Stimulated activated CD8-positive, alpha-beta memory T cell treated with anti-CD3 and anti-CD28 coated beads, Interleukin-15, amount 100 ng/mL, for 4 hours (primary cell): Measurements from ENCODE around the gene RNH1.
"Not testable (repeated sequence)": the region's sequence is repeated elsewhere in the genome, so short reads cannot be mapped to it uniquely, and the experiment has no call there.

Experiments used
- DNase-seq, 2 donors: peaks; one replicate each; pipeline ENCODE4 v3.0.0-alpha.2; 2020; ENCODE audit warnings: low read depth in 2 of 2

RNH1 gene

DNA sequence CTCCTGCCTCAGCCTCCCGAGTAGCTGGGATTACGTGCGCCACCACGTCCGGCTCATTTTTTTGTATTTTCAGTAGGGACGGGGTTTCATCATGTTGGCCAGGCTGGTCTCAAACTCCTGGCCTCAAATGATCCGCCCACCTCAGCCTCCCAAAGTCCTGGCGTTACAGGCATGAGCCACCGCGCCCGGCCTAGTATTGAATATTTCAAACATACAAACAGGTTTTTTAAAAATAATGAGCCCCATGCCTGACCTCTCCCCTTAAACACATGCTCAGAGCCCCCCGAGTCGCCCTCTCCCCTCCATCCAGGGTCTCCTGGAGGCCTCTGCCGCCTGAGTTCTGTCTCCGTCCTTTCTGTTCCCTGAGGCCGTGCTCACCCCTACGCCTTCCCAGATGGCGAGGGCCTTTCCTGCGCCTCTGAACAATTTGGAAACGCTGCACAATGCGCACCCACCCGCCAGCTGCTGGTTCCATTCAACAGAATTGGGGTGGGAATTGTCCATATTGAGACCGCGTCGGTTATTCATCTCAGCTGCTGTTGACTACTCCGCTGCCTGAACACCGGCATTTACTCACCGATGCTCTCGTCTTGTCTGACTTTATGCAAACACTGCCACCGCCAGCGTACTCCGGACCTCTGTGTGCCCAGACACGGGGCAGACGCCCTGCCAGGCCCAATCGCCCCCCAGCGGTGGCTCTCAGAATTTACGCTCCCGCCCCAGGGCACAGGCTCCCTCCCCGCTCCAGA is 13.6 kb upstream of the RNH1 start:
- DNase-seq: no peak

DNA sequence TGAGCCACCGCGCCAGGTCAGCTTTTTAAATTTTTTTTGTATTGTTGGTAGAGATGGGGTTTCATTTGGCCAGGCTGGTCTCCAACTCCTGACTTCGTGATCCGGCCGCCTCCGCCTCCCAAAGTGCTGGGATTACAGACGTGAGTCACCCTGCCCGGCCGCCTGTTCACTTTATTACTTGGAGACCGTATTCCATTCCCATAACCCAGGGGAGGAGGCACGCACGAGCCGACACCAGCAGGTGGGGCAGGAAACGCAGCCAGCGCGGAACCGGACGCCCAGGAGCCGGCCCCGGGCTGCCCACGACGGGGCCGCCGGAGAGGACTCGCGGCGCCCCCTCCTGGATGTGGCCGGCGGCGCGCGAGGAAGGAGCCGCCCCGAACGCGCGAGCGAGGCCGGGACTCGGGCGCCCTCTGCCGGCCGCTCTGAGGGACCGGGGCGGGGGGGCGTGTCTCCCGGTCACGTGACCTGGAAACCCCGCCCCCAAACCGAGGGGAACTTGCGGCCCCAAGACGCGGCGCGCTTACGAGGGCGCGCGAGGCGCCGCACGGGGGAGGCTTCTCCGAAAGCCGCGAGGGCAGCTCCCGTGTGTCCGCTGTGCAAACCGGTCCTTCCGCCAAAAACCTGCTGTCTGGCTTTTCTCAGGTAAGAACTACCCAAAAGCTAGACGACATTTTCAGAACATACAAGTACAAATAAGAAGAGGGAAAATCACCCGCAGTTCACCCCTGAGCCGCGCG is 11.6 kb upstream of the RNH1 start:
- peak; percentile 63 to 76 for DNase-seq

DNA sequence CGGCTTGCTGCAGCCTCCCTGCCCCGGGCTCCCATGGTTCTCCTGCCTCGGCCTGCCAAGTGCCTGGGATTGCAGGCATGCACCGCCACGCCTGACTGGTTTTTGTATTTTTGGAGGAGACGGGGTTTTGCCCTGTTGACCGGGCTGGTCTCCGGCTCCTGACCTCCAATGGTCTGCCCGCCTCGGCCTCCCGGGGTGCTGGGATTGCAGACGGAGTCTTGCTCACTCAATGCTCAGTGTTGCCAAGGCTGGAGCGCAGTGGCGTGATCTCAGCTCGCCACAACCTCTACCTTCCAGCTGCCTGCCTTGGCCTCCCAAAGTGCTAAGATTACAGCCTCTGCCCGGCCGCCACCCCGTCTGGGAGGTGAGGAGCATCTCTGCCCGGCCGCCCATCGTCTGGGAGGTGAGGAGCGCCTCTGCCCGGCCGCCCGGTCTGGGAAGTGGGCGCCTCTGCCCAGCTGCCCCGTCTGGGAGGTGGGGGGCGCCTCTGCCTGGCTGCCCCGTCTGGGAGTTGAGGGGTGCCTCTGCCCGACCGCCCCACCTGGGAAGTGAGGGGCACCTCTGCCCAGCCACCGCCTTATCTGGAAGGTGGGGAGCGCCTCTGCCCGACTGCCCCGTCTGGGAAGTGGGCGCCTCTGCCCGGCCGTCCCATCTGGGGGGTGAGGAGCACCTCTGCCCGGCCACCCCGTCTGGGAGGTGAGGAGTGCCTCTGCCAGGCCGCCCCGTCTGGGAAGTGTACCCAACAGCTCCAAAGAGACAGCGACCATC is 10.1 kb upstream of the RNH1 start:
- not testable (repeated sequence) for DNase-seq

DNA sequence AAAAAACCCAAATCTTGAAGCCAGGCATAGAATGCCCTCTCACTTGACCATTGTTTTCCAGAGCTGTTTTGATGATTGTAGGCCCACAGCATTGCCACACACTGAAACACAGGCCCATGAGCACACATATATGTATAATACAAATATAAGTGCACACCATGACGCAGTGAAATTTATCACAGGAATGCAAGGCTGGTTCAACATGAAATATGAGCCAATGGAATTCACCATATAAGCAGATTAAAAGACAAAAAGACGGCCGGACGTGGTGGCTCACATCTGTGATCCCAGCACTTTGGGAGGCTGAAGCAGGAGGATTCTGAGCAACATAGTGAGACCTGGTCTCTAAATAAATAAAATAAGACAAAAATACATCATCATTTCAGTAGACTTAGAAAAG is 9.4 kb upstream of the RNH1 start:
- no peak for DNase-seq

DNA sequence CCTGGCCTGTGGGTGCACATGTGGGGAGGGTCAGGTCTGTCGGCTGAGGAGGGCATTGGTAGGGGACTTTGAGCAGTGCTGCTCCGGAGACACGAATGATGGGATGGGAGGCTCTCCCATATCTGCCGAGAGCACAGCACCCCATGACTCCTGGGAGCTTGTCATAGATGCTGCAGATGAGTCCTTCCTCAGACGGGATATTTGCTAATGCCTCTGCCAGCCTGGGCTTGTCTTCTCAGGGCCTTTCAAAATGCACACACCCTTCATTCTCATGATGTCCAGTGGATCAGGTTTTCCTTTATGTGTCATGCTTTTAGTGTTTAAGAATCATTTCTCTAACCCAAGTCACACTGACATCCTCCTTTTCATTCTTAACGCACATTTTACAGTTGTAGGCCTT is 8.1 kb upstream of the RNH1 start:
- DNase-seq: no peak

DNA sequence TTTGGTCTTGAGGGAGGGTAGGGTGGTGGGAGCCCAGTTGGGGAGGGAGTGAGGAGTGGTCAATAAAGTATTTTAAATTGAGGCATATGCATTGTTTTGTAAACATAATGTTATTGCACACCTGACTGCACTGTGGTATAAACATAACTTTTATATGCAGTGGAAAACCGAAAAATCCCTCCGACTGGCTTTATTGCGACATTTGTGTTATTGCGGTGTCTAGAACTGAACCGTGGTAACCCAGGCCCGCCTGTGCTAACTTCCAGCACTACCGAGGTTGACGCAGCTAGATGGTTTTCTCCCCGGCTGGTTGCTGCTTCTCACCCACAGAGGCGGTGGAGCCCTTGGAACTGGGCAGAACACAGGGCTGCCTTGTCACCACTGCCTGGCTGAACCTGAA is 7.6 kb upstream of the RNH1 start:
- DNase-seq: no peak

DNA sequence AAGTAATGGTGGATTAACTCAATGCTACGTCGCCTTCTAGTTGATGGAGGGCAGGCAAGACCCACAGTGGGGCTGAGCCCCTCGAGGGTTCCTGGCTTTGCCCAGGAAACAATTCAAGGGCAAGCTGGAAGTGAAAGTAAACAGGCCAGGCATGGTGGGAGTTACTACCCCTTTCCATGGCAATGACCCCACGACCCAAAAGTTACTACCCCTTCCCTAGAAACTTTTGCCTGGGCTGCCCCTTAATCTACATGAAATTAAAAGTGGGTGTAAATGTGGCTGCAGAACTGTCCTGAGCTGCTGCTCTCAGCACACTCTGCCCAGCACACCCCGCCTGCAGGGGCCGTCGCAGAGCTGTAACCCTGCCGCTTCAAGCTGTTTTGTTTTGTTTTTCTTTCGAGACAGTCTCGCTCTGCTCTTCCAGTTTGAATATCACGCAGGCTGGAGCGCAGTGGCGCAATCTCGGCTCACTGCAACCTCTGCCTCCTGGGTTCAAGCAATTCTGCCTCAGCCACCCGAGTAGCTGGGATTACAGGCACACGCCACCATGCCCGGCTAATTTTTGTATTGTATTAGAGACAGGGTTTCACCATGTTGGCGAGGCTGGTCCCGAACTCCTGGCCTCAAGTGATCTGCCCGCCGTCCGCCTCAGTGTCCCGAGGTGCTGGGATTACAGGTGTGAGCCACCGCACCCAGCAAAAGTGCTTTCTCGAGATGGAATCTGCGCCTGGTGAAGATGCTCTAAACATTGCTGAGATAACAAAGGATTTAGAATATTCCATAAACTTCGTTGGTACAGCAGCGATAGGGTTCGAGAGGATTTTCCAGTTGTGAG is 5.9 kb upstream of the RNH1 start:
- no peak for DNase-seq

DNA sequence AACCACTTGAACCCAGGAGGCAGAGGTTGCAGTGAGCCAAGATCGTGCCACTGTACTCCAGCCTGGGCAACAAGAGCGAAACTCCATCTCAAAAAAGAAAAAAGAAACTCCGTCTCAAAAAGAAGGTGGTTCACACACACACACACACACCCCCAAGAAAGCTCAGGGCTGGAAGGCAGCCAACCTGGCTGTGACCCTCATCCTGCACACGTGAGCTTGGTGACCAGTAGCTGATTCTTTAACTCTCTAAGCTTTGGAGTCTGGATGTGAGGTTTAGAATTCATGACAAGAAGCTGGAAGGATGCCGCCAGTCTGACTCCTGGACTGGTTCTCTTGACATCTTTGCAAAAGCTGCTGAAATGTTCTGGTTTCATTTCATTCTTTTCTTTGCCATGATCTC is 1.9 kb upstream of the RNH1 start:
- DNase-seq: no peak

DNA sequence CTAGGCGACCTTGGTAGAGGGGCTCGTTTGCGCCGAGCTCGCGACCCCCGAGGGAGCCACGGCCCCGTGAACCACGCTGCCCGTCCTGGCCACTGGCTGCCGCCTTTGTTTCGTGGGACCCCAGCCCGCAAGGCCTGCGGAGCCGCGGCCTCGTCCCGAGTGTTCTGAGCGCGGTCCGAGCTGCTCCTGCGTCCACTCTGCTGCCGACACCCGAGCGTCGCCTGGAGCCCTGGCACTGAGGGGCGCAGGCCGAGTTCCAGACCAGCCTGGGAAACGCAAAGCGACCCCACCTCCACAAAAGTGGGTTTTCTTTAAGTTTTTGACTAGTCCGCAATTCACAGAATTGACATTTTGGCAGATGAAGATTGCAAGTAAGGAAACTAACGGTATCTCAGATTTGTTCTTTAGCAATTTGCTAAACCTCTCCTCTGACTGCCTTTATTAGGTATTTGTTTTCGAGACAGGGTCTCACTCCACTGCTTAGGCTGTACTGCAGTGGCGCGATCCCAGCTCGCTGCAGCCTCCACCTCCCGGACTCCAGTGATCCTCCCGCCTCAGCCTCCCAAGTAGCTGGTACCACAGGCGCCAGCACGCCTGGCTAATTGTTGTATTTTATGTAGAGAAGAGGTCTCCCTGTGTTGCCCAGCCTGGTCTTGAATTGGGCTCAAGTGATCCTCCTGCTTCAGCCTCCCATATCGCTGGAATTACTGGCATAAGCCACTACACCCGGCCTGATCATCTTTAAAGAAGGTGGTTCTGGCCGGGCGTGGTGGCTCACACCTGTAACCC is 879 bp upstream of the RNH1 start:
- DNase-seq: no peak

DNA sequence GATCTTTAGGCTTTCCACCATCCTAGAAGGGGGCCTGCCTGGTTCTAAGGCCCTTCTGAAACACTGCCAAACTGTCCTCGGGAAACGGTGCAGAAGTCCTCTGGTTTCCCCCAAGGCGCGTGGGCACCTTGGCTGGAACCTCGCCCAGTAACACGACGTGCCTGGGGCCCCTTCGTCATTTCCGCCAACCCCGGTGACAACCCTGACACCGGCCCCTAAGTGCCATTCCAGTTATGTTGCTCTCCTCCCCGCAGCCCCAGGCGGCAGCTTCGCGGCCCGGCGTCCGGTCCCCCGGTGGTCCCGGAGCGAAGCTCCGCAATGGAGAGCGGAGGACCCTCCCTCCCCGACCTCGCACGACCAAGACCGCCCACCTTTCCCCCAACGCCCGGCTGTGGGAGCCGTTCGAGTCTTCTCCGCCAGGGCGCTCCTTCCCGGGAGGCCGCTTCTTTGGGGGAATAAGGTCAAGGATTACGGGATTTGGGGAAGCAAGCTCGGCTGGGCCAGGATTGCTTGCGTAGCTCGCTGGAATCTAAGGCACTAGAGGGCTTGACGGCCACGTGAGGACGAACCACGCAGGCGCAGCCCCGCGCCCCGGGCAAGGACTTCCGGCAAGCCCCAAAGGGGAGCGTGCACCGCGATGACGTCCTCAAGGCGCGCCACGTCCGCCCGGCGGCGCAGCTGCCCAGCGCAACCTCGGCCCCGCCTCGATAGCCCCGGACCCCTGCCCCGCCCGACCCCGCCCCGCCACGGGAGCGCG is 626 bp downstream of the RNH1 start:
- DNase-seq: peak; percentile 92 to 93

DNA sequence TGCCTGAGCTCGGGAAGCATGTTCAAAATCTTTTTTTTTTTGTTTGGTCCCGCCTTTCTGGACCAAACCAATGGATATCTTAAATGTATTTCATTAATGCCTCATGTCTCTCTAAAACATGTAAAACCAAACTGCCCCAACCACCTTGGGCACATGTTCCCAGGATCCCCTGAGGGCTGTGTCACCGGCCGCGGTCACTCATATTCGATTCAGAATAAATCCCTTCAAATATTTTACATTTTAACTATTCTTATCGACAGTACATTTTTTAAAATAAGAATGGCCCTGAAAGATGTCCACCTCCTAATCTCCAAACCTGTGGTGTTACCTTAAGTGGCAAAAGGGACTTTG is 2.1 kb downstream of the RNH1 start:
- no peak for DNase-seq

DNA sequence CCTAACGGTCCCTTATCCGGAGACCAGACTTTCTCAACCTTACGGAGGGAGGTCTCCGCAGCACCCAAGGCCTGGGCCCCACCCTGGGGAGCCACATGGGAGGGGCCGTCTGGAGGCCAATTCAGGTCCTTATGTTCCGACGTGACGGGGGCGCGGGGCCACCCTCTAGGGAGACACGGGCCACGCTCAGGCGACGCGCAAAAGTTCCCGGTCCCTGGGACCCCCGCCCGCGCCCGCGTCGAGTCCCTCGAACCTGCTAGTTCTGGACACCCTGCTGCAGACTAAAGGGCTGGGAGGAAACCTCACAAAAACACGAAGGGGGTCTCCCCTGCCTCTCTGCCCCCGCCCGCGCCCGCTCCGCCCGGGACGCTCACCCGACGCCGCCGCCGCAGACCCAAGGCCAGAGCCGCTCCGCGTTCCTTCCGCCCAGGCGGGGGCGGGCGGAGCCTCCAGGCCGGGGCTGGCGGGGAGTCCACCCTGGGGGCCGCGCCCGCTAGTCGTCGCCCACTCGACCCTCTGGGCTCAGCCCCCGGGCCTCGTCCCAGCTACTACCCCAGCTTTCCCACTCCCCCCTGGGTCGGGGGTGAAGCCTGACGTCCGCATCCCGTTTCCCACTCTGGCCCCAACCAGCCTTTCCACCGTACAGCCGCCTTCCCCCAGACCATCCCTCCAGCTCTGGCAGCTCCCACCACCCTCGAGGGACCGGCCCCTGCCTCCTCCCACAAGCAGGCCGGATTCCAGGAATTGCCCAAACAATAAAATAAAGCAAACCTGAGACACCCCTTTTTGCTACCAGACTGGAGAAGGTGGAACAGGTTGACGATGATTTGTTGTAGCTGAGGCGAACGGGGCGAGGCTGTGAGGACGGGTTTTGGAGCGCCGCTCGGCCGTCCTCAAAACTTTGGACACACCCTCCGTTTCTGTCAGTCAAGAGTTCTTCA is 2.7 kb downstream of the RNH1 start:
- DNase-seq: no peak

DNA sequence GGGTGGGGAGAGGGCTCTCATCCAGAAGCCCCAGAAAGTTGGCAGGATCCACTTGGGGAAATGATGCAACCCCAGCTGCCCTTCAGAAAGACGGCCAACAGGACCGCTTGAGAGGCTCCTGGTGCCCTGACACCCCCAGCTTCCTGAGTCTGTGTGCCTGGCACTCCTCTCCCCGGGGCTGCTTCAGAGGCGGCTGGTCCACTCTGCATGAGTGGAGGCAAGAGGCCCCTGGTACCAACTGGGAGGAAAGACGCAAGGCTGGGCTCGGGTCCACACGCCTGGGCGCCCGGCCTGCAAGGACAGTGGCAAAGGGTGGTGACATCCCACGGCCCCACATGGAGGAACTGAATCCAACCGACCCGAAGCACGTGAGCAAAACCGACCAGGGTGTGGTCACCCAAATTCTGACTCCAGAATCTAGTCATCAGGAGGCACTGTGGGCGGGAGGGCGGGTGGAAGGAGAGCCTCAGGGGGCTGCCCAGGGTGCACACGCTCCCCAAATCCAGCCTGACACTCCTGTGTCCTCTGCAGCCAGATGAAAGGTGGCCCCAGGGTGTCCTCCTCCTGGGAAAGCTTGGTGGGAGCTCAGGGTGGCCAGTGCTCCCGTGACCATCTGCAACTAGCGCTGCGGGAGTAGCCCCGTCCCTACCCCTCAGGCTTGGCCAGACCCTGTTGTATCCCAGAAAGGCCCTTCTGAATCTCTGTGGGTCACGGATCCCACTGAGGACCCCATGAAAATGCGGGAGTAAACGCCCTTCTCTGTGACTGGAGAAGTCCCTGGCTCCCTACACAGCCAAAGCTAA is 3.7 kb downstream of the RNH1 start:
- no peak for DNase-seq

DNA sequence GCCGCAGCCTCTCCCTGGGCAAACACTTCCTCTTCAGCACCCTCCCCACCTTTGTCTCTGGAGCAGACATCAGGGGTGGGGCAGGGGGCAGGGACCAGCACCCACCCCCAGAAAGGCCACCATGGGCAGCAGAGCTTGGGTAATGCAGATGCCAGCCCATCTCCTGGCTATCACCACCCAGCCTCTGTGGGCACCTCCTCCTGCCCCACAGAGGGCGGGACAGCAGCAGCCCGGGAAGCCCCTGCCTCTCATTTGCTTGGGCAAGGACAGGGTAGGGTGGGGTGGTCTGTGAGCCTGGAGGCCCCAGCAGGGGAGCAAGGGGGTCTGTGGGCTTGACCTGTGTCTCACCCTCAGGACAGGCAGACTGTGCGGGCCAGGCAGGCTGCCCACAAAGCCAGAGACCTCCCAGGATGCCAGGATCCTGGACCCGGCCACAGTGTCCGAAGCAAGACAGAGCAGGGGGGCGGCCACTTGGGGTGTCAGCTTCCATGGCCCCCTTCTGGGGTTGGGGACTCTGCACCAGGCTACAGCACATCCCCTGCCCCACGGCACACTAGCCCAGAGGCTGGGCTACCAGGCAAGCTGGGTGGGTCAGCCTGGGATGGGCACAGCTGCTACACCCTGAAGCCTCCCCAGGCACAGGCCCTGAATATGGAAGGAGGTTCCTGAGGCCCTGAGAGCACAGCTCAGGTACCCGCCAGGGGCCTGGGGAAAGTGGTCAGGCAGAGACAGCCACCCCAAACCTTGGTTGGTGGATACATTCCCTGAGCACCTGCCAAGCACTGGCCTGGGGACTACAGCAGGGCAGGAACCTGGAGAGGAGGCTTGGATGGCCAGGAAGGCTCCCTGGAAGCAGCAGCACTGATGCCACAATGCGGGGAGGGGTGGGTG is 4.5 kb downstream of the RNH1 start:
- DNase-seq: no peak

DNA sequence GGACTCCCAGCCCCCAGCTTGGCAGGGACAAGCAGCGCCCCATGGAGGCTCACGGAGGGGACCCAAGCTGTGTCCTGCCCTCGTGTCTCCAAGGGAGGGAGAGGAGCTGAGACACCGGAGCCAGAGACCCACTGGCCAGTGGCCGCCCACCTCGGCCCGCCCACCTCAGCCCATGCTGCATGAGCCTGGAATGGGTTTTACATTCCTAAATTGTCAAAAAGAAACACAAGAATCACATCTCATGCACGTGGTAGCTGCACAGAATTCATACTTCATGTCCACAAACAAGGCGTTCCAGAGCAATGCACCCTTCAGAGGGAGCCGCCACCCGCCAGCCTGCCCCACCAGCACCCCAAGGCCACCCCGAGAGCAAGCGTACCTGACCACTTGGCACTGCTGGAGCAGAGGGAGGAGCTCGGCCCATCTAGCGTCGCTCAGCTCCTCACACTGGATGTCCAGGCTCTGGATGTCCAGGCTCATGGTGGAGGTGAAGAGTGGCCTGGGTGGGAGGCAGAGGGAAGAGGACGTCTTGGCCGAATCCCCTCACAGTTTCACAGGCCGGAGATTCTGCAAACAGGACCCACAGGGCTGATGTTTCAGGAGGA is 5.3 kb downstream of the RNH1 start:
- no peak for DNase-seq

DNA sequence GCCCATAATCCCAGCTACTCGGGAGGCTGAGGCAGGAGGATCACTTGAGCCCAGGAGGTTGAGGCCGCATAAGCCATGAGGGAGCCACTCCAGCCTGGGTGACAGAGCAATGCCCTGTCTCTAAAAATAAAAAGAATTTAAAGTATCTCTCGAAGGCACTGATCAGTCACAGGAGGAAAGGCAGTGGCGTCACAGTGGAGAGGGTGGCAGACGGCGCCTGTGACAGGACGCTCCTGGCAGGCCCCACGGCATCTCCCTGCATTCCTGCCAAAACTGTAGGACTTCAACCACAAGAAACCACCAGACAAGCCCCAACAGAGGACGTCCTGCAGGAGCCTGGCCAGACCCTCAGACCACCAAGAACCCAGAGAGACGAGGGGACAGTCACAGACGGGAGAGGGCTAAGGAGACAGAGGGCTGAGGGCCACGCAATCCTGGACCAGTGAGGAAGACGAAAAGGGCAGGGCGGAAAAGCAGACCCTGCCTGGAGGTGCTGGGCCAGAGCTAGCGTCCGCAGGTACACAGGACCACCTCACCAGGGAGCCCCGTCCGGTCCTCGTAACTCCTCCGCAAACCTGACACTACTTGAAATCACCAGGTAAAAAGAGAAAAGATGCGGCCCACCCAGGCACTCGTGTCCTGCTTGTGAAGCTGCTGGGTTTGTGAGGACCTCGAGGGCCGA is 5.9 kb downstream of the RNH1 start:
- no peak for DNase-seq
